HG03342 (cell line): ENCODE measurements around the gene NFS1.
A peak's percentile ranks its signal among the peaks of the same experiment; 100 is the strongest.

Source experiments
- ATAC-seq: cut with Tn5 transposase; IDR thresholded peaks from one replicate; pipeline ENCODE4 v1.9.1; 2021; ENCODE audit warnings: mild to moderate bottlenecking, moderate library complexity; ENCODE audit not compliant: unreplicated experiment

The NFS1 gene

GRCh38 chr20:35680452-35681183, 18.5 kb downstream of the NFS1 start:
- ATAC-seq: no peak

GRCh38 chr20:35674921-35675320, 24.2 kb downstream of the NFS1 start:
- no peak for ATAC-seq

GRCh38 chr20:35673884-35674283, 25.3 kb downstream of the NFS1 start:
- no peak for ATAC-seq

GRCh38 chr20:35669681-35670080, 29.5 kb downstream of the NFS1 start:
- no peak for ATAC-seq

GRCh38 chr20:35669221-35669620, 29.9 kb downstream of the NFS1 start:
- no peak for ATAC-seq

GRCh38 chr20:35665949-35666288, 33.2 kb downstream of the NFS1 start:
- no peak for ATAC-seq

GRCh38 chr20:35664466-35665206, 34.5 kb downstream of the NFS1 start, which contains the start of the genes CPNE1 and RBM12:
Gene CPNE1, minus strand, starts transcription at chr20:35664900. Its CDS starts 31,977 bp downstream, at chr20:35632923.
Gene RBM12, minus strand, starts transcription at chr20:35664900. Its CDS starts 9,578 bp downstream, at chr20:35655322.
- ATAC-seq: peak; percentile 74

- peak; percentile 25 for ATAC-seq
Observed at GRCh38 chr20:35663516-35664465, 35.4 kb downstream of the NFS1 start.

- no peak for ATAC-seq
Observed at GRCh38 chr20:35662551-35662950, 36.6 kb downstream of the NFS1 start.

- no peak for ATAC-seq
Observed at GRCh38 chr20:35661908-35662307, 37.2 kb downstream of the NFS1 start.

GRCh38 chr20:35661053-35661452, 38.1 kb downstream of the NFS1 start:
- no peak for ATAC-seq

GRCh38 chr20:35660122-35660937, 38.8 kb downstream of the NFS1 start:
- no peak for ATAC-seq

- no peak for ATAC-seq
Observed at GRCh38 chr20:35657271-35657670, 41.9 kb downstream of the NFS1 start.

- ATAC-seq: no peak
Observed at GRCh38 chr20:35654415-35654814, 44.7 kb downstream of the NFS1 start.

- ATAC-seq: no peak
Observed at GRCh38 chr20:35653893-35654292, 45.3 kb downstream of the NFS1 start.

GRCh38 chr20:35653430-35653734, 45.8 kb downstream of the NFS1 start:
- ATAC-seq: no peak

- ATAC-seq: no peak
Observed at GRCh38 chr20:35652641-35653429, 46.3 kb downstream of the NFS1 start.

- no peak for ATAC-seq
Observed at GRCh38 chr20:35651958-35652357, 47.2 kb downstream of the NFS1 start.

GRCh38 chr20:35650632-35651031, 48.5 kb downstream of the NFS1 start:
- no peak for ATAC-seq

GRCh38 chr20:35648836-35649235, 50.3 kb downstream of the NFS1 start:
- ATAC-seq: no peak
